Erythroblast (primary cell): Measurements from ENCODE around the gene C1orf116.

Experiments
- GATA1 ChIP-seq: IDR thresholded peaks from 2 replicates; pipeline ENCODE4 v1.6.1; 2011; ENCODE audit warnings: low read depth, mild to moderate bottlenecking, control low read depth, low read length, moderate library complexity
- POLR2A ChIP-seq: IDR thresholded peaks from 2 replicates; pipeline ENCODE4 v1.6.1; 2011; ENCODE audit warnings: mild to moderate bottlenecking, low read length

GRCh38 chr1:207014728-207015127 lies 17.8 kb downstream of the C1orf116 start:
- TF ChIP-seq POLR2A (no peak), GATA1 (no peak)
